Measurements from ENCODE around the gene CAMSAP1.

DNA sequence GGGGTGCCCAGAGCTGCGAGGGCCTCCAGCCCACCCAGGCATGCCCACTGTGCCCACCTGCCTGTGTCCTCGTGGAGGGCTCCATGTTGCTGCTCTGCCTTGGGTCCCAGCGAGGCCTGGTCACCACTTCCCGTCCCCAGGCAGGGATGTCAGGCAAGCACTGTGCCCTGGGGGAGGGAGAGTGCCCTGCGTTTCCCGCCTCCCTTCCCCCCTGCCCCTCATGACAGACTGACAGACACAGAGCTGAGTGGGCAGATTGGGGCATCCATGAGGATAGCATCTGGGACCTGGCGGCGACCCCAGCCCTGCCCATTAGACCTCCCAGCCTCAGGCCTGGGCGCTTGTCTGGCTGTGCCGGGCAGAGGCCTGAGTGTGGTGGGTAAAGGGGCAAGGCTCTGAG, 148.5 kb downstream of the CAMSAP1 start:
- TF ChIP-seq YY1 (IDR thresholded peaks at IDR 0.05; ENCODE audit: low read depth) (no peak), EGR1 (IDR thresholded peaks at IDR 0.05) (no peak), CREB1 (IDR thresholded peaks at IDR 0.05; ENCODE audit: low read depth) (no peak), EP300 (IDR thresholded peaks at IDR 0.05; ENCODE audit: borderline replicate concordance) (no peak), TCF12 (IDR thresholded peaks at IDR 0.05; ENCODE audit: low read depth) (no peak)
- TF ChIP-seq, protein P1, sequence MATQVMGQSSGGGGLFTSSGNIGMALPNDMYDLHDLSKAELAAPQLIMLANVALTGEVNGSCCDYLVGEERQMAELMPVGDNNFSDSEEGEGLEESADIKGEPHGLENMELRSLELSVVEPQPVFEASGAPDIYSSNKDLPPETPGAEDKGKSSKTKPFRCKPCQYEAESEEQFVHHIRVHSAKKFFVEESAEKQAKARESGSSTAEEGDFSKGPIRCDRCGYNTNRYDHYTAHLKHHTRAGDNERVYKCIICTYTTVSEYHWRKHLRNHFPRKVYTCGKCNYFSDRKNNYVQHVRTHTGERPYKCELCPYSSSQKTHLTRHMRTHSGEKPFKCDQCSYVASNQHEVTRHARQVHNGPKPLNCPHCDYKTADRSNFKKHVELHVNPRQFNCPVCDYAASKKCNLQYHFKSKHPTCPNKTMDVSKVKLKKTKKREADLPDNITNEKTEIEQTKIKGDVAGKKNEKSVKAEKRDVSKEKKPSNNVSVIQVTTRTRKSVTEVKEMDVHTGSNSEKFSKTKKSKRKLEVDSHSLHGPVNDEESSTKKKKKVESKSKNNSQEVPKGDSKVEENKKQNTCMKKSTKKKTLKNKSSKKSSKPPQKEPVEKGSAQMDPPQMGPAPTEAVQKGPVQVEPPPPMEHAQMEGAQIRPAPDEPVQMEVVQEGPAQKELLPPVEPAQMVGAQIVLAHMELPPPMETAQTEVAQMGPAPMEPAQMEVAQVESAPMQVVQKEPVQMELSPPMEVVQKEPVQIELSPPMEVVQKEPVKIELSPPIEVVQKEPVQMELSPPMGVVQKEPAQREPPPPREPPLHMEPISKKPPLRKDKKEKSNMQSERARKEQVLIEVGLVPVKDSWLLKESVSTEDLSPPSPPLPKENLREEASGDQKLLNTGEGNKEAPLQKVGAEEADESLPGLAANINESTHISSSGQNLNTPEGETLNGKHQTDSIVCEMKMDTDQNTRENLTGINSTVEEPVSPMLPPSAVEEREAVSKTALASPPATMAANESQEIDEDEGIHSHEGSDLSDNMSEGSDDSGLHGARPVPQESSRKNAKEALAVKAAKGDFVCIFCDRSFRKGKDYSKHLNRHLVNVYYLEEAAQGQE (IDR thresholded peaks at IDR 0.05; ENCODE audit: low read depth): no peak
